GM12873 (cell line): ENCODE data around the gene CD164L2.

ENCODE experiments used
- CTCF ChIP-seq: IDR thresholded peaks from 2 replicates; pipeline ENCODE4 v1.5.1; 2012; ENCODE audit warnings: low read depth, mild to moderate bottlenecking, moderate library complexity, low read length, control low read depth; ENCODE audit not compliant: insufficient read depth; ENCODE audit errors: missing control alignments

CD164L2 gene

GRCh38 chr1:27395441-27396195 is 12.5 kb upstream of the CD164L2 start:
- peak; percentile 87 for TF ChIP-seq CTCF

GRCh38 chr1:27394925-27395324 is 11.8 kb upstream of the CD164L2 start:
- TF ChIP-seq CTCF = no peak

DNA sequence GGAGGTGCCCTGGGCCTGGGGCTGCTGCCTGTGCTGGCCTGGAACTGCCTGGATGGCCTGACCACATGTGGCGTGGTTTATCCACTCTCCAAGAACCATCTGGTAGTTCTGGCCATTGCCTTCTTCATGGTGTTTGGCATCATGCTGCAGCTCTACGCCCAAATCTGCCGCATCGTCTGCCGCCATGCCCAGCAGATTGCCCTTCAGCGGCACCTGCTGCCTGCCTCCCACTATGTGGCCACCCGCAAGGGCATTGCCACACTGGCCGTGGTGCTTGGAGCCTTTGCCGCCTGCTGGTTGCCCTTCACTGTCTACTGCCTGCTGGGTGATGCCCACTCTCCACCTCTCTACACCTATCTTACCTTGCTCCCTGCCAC is 11.1 kb upstream of the CD164L2 start:
- TF ChIP-seq CTCF = no peak

DNA sequence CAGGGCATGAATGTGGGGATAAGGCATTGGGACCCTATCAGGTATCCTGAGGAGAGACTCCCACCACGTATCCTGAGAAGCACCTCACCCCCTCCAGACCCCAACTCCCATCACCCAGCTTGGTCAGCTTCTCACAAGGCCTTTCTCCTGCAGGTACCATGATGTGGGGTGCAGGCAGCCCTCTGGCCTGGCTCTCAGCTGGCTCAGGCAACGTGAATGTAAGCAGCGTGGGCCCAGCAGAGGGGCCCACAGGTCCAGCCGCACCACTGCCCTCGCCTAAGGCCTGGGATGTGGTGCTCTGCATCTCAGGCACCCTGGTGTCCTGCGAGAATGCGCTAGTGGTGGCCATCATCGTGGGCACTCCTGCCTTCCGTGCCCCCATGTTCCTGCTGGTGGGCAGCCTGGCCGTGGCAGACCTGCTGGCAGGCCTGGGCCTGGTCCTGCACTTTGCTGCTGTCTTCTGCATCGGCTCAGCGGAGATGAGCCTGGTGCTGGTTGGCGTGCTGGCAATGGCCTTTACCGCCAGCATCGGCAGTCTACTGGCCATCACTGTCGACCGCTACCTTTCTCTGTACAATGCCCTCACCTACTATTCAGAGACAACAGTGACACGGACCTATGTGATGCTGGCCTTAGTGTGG is 10.6 kb upstream of the CD164L2 start:
- no peak for TF ChIP-seq CTCF

DNA sequence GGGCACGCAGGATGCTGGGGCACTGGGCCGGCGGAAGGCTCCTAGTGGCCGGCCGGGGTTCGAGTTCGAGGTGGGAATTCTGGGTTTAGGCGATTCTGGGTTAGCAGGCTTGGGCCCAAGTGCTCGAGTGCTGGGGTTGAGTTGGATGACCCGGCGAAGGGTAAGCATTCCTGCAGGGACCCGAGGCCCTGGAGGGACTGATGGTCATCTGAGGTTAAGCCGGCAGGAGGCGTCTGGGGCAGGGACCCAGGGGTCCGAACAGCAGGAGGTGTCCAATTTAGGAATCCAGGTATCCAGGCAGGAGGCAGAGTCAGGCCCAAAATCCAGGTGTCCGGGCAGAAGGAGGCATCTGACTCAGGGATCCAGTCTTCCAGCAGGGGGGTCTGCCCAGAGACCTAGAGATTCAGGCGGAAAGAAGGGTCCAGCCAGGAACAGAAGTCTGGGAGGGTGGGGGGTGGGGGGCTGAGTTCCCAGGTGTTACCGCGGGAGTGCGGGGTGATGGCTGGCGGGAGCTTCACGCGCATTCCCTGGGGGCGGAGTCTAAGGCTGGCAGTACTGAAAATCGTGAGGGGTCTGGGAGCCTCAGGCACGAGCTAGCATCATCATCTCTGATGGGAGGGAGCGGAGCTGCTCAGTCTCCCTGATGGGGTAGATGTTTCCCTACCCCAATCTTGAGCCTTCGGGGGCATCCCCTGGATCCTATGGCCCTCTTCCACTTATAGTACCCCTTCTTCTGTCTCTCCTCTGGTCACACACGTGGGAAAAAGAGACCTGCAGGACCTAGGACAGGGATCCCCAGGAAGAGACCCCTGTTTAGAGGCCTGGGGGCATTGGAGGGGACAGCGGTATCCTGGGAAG is 9.9 kb upstream of the CD164L2 start:
- peak; percentile 17 for TF ChIP-seq CTCF

- TF ChIP-seq CTCF = peak; percentile 50
These were observed 9.1 kb upstream of the CD164L2 start, which contains the start of gene GPR3 for GRCh38 chr1:27392096-27392777. Gene GPR3, plus strand, starts transcription at chr1:27392622. Its CDS starts 1,177 bp downstream, at chr1:27393799.
